KOPT-K1 (cell line): ENCODE measurements around the gene SEPTIN2.
"Not testable (repeated sequence)": the region's sequence is repeated elsewhere in the genome, so short reads cannot be mapped to it uniquely, and the experiment has no call there.

Experiments
- H3K27ac ChIP-seq: fragments of 200-600 bp; sonication (generic); 2 replicates; pipeline ENCODE4 v1.5.1; 2016; ENCODE audit warnings: antibody characterized with exemption, mild to moderate bottlenecking, low read depth, low read length; ENCODE audit not compliant: poor library complexity, severe bottlenecking
- H3K36me3 ChIP-seq: fragments of 200-600 bp; sonication (generic); 2 replicates; pipeline ENCODE4 v1.5.1; 2017; ENCODE audit warnings: antibody characterized with exemption, mild to moderate bottlenecking, low read length, moderate library complexity; ENCODE audit not compliant: insufficient read depth
- H3K9me3 ChIP-seq: fragments of 200-600 bp; sonication (generic); 2 replicates; pipeline ENCODE4 v1.5.1; 2017; ENCODE audit warnings: antibody characterized with exemption, low read length, mild to moderate bottlenecking; ENCODE audit not compliant: insufficient read depth, poor library complexity, severe bottlenecking

The SEPTIN2 gene

DNA sequence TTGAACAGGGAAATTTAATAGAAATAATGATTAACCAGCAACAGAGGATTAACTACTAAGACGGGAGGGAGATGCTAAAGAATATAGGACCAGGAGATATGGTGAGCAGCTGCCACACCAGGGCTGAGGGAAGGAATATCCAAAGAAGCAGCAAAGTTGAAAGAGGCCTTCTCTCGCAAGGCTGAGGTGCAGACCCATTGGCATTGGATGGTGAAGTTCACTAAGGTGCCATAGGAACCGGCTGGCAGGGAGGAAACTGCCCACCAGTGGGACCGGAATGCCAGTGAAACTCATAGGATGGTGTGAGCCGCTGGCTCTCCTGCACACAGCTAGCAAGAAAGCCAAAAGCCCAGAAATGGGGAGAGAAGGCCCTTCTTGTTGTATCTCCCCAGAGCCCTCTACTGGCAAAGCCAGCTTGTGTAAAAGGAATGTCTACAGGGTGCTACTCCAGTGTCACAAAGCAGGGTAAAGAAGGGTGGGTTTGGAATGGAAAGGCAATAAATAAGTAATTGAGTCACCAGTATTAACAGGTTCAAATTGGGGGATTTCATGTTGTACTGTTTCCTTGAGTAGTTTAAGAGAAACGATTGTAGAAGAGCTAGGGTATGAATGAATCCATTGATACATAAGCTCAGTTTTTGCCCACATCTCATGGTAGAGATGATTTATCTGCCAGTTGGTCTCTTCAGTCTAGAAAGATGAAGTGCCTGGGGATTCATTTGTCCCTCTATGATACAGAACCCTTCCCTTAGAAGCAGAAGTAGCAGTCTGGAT, 76.4 kb downstream of the SEPTIN2 start:
- Histone ChIP-seq H3K27ac (no peak overlapping the region), H3K36me3 (0 out of 2 replicates have a peak, but pooled peaks cover 3% of the 10 kb centered on the region), H3K9me3 (no peaks in the 10 kb centered on the region)

DNA sequence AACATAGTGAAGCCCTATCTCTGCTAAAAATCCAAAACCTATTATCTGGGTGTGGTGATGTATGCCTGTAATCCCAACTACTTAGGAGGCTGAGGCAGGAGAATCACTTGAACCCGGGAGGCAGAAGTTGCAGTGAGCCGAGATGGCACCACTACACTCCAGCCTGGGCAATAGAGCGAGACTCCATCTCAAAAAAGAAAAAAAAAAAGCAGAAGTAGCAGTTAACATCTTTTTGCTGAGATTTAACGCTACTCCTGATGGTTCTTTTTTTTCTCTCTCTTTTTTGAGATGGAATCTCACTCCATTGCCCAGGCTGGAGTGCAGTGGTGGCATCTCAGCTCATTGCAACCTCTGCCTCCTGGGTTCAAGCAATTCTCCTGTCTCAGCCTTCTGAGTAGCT, 77.0 kb downstream of the SEPTIN2 start:
- not testable (repeated sequence) for H3K9me3 ChIP-seq, H3K27ac ChIP-seq, H3K36me3 ChIP-seq

DNA sequence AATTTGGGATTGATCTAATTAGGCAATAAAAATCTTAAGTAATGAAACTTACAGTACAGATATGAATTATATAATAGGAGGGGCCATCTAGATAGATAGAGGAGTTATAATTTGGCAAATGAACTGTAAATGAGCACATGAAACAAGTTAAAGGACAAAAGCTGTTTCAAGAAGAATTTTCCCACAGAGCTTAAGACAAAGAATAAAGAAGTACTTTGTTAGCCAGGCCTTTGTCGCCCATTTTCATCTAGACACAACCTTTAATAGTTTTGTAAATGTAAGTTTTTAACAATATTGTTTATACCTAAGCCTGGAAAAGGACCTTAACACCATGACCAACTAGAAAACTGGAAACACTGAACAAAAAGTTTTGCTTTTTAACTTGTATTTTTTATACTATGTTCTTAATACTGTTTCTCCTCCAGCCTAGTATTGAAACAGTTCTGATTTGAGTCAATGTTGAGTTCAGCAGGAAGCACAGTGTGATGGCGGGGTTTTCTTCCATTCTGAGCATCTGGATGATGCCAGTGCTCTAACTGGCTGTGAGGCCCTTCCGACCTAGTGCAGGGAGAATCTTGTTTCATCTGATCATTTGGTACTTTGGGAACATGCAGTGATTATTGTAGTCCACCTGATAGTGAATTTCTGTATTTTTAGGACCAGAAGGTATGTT, 77.9 kb downstream of the SEPTIN2 start:
- Histone ChIP-seq H3K9me3 (no peaks in the 10 kb centered on the region), H3K36me3 (0 out of 2 replicates have a peak, but pooled peaks cover 3% of the 10 kb centered on the region), H3K27ac (no peak overlapping the region)

DNA sequence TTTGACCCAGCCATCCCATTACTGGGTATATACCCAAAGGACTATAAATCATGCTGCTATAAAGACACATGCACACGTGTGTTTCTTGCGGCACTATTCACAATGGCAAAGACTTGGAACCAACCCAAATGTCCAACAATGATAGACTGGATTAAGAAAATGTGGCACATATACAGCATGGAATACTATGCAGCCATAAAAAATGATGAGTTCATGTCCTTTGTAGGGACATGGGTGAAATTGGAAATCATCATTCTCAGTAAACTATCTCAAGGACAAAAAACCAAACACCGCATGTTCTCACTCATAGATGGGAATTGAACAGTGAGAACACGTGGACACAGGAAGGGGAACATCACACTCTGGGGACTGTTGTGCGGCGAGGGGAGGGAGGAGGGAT, 81.1 kb downstream of the SEPTIN2 start:
- not testable (repeated sequence) for H3K36me3 ChIP-seq, H3K27ac ChIP-seq, H3K9me3 ChIP-seq

DNA sequence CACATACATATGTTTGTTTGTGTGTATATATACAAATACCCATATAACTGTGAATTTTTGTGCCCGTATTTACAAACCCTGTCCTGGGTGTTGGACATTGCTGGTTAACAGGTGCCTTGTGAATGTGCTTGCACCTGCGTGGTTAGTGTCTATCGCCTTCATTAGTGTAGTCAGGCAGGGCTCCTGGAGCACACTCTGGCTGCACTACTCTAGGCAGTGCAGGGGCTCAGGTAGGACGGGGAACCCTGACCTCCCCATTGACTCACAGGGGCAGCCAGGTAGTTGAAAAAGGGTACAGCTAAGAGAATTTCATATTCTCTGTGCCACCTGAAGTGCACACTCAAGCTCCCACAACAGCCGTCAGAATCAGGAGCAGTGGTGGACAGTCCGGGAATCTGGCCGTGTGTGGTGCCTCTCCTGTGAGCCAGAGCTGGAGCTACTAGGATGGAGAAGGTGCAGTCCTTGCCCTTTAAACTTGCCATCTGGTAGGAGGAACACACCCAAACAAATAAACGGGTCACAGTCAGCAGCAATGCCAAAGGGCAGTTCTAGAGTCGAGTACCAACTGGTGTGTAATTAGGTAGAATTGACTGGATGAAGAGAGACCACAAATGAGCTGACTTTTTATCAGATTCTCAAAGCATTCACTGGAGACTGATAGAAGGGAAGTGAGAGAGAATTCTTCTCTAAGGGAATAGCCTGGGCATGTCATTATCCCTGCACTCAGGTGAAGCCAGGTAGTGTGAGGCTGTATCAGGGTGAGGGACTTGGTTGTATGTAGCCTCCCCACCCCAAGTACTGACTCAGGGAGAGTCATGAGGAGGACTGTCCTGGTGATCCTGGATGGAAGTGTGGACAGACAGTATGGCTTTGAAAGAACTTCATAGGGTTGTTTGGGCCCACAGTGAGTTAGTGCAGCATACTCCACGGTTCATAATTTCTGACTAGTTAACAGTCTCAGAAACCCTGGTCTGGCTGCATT, 84.5 kb downstream of the SEPTIN2 start:
- Histone ChIP-seq H3K9me3 (no peaks in the 10 kb centered on the region), H3K36me3 (0 out of 2 replicates have a peak, but pooled peaks cover 3% of the 10 kb centered on the region), H3K27ac (no peak overlapping the region)
